Stimulated activated CD4-positive, alpha-beta T cell treated with anti-CD3 and anti-CD28 coated beads, Interleukin-12 subunit alpha, Interleukin-12 subunit beta, amount 100 ng/mL, for 24 hours (primary cell): ENCODE measurements around the gene PARP3.

Experiments
- DNase-seq, 2 experiments: peaks; one replicate each; pipeline ENCODE4 v3.0.0-alpha.2; 2020; ENCODE audit warnings: low read depth in 2 of 2

Gene PARP3

DNA sequence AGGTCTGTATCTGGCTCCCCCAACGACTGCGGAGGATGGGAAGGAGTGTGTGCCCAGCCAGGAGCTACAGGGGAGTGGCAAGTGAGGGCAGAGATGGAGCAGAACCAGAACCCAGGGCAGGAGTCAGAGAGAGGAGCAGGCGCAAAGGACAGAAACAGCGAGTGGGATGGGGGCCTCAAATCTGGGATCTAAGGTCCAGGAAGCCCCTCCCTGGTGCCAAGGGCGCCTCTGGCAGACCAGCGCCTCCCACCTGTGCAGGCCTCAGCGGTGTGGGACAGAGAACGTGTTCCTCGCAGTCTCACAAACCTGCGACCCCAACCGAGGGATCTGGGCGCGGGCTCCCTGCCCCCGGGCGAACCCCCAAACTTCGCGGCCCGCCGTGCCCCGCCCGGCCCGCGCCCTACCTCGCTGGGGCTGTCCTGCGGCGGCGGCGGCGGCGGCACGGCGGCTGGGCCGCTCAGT lies 24.8 kb downstream of the PARP3 start:
- no peak for DNase-seq

DNA sequence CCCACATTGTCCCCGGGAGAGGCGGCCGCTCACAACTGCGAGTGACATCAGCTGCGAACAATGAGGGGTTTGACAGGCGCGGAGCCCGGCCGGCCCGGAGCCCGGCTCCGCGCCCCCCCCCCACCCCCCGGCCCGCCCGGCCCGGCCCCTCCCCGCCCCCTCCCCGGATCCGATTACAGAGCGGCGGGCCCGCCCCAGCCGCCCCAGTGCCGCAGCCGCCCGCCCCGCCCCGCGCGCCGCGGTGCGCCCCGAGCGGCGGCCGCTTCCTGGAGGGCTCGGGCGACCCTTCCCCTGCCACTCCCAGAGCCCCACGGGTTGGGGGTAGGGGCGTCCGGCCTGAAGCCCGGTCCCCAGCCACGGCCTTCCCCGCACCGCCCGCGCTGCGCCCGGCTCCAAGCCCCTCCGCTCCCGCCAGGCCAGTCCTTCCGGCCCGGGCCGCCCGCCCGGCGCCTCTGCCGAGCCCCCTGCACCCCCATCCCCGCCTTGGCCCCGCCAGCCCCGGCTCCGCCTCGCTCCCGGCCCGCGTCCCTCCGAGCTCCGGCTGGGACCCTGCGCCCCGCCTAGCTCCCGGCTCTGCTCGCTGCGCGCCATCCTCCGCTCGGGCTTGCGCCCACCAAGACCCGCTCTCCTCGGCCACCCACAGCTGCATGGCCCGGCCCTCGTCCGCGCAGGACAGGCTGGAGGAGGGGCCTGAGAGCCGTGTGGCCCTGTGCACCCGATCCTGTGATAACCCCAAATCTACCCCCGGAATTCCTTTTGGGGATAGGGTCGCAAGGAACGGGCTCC lies 25.4 kb downstream of the PARP3 start, which contains the start of gene PCBP4:
TSS of gene PCBP4 (minus strand) at position 71 of the 786 bp plus-strand sequence. CDS start 6,214 bp downstream, outside the sequence.
- no peak for DNase-seq

DNA sequence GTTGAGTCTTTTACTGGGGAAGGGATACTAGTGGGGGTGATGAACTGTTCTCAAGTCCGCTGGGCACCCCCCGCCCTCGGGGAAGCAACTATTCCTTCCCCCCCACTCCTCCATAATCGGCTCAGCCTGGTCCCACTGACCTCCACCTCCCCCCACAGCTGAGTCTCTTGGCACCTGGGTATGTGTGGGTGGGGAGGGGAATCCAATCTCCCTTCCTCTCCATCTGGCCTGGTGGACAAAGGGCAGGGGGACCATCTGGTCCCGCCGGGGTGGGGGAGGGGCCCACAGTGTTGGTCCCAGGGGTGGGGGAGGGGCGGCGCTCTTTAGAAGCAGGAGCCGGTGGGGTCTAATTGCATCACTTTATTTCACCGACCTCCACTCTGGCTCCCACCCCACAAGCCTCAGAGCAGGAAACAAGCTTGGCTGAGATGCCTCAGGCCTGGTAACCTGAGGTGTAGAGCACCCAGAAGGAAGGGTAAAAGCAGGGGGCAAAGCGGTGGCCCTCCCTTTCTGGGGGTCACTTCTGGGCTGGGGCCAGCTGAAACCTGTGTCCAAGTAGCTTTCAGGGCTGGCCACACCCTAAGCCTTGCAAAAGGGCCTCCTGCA lies 26.1 kb downstream of the PARP3 start:
- no peak for DNase-seq

DNA sequence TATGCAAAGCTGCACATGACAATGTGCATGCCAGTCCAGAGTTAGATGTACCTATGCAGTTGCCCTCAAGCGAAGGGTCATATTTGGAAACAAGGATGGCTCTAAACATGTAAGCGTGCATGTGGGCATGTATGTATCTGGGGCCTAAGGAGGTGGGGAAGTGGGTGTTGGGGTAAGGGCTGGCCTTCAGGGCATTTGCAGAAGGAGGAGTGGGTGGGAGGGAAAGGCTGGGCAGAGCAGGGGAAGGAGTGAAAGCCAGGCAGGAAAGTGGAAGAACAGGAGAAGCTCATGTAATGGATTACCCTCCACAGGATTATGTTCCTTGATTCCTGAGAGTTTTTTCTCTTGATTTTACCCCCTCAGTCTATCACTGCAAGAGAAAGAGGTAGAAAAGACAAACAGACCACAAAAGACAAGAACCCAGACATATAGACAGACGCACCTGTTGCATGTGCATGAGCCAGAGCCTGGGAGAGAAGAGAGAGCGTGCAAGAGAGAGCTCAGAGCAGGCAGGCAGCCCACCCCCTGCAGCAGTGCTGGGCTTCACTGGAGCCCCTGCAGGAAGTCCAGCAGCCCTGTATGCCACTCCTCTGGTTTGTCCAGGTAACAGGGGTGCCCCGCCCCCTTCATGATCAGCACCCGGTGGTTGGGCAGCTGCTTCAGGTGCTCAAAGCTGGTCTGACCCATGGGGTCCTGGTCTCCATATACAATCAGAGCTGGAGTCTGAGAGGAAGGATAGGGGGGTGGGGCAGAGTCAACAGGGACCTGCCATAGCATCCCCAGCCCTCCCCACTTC lies 26.9 kb downstream of the PARP3 start:
- no peak for DNase-seq

DNA sequence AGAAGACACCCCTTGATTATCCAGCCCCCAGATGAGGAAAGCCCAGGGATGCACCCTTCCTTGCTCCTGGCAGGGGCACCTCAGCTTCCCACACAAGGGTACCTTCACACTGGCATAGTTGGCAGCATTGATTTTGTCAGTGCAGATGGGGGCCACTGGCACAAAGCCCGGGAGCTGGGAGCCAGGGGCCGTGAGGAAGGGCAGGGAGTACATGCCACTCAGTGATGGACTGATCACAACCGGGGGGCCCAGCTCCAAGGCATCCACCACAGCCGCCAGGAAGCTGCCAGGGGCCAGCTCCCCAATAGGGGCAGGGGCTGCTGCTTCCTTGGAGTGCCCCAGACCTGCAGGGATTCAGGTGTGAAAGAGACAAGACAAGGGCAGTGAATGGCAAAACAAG lies 27.7 kb downstream of the PARP3 start:
- DNase-seq: no peak

DNA sequence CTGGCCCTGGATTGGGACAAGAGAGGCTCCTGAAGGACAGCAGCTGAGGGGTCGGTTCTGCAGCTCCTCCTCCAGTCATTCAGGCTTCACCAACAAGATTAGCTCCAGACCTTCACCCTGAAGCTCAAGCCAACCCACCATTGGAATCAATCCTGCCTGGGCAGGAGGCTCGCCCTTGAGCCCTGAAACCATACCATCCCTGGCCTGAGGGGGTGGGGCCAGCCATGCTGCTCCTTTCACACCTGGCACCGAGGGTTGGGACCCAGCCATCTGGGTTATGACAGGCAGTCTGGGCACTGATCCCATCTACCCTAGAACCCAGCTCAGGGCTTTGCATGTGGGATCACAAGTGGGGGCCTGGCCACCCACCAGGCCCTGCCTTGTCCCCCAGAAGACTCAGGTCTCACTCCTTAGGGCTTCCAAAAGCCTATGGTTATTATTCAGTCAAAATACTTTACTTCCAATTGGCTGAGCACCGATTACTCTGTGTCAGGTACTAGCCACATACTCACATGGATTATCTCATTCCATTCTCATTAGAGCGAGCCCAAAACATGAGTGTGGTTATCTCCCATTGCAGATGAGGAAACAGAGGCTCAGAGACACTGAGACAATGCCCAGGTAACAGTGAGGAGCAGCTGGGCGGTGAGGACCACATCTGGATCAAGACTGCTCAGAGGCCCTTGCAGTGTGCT lies 28.6 kb downstream of the PARP3 start:
- no peak for DNase-seq

DNA sequence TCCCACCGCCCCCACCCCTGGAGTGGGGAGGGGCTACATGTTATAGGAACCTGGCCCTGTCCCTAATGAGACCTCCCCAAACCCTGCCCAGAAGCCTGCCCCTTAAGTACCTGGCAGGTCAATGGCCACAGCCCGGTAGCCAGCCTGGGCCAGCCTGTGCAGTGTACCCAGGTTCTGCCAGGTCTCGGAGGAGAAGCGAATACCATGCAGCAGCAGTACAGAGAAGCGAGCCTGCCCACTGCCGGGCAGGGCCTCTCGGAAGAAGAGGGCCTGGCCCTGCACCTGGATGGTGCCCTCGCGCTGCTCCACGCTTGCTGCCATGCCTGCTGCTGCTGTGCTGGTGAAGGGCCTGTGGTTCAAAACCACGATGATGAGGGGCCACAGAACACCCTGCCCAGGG lies 29.2 kb downstream of the PARP3 start:
- DNase-seq: no peak

DNA sequence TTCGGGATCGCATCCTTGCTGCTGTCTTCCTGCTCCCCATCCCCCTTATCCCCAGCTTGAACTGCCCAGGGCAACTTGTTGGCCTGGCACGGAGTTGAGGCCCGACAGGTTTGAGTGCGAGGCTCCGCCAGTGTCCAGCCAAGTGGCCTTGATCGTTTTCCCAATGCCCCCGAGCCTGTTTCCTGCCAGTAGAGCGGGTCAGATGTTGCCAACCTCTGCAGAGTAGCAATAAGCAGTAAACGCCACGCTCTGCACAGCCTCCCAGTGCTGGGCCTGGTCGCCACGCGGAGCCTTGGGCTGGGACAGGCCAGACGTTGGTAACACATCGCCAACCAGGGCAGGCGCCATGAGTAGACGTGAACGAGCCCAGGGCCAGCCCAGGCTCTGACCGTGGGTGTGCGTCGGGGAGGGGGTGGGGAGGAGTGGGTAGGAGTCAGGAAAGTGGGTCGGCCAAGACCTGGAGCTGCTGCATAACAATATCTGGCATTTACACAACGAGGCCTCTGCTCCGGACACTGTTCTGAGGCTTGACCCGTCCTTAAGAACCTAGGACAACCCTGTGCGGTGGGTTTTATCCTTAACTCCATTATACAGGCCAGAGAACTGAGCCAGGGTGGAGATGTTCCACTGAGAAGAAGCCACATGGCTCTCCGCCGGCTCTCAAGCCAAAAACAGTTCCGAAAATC lies 32.3 kb downstream of the PARP3 start:
- DNase-seq: no peak

DNA sequence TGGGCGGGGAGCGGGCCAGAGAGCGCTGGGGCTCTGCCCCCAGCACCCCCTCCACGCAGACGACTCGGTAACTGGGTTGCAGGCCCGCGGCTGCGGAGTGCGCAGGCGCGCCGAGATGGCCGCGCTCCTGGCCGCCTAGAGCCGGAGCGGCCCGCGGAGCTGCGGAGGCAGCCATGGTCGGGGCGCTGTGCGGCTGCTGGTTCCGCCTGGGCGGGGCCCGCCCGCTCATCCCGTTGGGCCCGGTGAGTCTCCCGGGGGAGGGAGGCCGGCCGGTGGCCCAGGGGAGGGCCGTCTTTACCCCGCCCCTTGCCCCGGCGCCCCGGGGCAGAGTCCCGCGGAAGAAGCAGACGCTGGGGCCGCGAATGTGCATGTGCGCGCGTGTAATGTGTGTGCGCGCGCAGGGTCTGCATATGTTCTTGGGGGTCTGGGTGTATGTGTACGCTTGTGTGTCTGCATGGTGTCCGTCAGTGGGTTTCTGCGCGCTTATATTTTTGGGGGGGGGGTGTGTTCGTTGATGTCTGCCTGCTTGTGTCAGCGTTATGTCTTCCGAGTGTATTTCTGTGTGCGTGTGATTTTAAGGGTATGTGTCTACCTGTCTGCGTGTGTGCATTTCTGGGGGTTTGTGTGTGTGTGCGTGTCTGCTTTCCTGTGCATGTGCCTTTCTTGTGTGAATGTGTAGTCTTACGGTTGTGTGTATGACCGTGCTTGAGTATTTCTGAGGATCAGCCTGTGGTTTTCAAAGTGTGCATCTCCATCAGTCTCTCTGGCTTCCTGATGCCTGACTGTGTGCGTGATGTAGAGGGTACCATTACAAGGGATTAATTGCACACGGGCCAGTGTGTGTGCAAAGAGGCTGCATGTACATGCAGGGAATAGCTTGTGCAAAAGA lies 33.0 kb downstream of the PARP3 start, which contains the start of gene ABHD14A:
TSS of gene ABHD14A (plus strand) at position 102 of the 889 bp plus-strand sequence. CDS start at position 174, 72 bp downstream.
- DNase-seq: peak in 1 of 2 experiments; percentile 60

DNA sequence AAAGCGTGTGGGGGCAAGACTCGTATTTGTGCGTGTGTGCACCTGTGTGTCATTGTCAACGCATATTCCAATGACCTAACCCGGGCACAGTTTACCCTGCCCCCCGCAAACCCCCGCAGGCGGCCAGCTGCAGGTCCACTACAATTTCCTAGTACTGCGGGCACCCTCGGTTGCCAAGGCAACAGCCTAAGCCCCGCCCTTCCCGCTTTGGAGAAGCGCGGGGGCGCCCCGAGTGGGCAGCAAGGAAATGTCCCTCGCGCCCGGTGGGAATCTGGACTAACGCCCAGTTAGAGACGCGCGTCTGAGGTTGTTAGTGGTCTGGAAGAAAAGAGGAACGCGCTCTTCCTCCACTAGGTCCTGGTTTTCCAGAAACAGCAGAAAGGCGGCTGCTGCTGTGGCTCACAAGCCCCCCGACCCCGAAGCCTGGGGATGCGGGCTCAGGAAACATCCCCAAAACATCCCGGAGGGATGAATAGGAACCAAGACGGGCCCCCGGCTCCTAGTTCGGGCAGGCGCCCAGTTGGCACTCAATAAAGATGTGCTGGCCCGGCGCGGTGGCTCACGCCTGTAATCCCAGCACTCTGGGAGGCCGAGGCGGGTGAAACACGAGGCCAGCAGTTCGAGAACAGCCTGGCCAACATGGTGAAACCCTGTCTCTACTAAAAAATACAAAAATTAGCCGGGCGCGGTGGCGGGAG lies 33.8 kb downstream of the PARP3 start:
- no peak for DNase-seq

DNA sequence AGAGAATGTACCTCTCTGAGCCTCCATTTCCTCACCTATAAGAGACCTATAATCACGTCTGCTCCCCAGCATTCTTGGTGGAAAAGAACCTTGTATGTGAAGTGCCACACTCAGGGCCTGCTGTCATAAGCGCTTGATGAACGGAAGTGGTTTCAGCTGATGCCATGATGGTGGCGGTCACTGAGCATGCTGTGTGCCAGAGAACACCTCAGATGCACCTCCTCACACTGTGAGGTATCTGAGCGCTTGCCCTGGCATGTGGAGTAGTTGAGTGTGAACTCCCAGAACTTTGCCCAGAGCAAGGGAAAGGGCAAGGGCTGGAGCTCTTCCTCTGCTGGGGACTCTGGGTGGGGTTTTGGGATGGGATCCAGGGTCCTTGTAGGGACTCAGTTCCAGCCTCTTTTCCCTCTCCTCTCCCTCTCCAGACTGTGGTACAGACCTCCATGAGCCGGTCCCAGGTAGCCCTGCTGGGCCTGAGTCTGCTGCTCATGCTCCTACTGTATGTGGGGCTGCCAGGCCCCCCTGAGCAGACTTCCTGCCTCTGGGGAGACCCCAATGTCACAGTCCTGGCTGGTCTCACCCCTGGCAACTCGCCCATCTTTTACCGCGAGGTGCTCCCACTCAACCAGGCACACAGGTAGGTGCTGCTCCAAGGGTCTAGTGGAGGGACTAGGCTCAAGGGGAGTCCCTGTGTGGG lies 35.4 kb downstream of the PARP3 start:
- no peak for DNase-seq

DNA sequence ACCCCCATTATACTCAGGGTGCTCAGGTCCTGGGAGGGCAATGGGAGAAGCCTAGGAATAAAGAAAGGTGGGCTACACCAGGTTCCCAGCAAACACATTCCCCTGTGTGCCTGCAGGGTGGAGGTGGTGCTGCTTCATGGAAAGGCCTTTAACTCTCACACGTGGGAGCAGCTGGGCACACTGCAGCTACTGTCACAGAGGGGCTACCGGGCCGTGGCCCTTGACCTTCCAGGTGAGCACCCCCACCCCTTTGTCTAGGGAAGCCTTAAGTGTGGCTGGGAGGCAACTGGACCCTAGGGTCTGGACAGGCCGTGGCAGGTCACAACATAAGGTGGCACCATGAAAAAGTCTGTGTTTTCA lies 36.0 kb downstream of the PARP3 start:
- DNase-seq: no peak

DNA sequence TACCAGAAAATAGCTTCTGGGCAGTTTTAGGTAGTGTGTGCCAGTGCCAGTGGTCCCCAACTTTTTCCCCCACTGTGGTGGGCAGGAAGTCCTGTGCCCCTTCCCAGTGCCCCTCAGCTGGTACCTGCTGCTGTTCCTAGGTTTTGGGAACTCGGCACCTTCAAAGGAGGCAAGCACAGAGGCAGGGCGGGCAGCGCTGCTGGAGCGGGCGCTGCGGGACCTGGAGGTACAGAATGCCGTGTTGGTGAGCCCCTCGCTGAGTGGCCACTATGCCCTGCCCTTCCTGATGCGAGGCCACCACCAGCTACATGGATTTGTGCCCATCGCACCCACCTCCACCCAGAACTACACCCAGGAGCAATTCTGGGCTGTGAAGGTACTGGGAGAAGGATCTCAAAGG lies 38.1 kb downstream of the PARP3 start:
- no peak for DNase-seq

DNA sequence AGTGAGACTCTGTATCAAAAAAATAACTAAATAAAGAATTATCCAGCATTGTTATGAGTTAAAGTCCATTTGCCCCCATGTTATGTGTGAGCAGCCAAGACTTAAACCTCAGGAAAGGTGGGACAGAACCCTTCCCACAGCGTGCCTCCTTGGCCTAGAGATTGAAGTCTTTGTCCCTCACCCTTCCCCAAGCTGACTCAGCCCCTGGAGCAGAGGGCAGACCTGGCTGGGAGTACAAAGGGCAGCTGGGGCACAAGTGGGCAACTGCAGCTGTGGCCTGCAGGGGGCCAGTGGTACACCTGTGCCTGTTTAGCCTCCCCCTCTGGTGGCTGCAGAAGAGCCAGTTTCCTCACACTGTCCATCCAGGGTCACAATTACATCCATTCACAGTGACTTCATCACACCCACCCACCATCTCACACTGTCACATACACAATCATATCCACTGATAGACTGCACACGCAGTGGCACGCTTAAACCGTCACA lies 40.2 kb downstream of the PARP3 start:
- DNase-seq: no peak

DNA sequence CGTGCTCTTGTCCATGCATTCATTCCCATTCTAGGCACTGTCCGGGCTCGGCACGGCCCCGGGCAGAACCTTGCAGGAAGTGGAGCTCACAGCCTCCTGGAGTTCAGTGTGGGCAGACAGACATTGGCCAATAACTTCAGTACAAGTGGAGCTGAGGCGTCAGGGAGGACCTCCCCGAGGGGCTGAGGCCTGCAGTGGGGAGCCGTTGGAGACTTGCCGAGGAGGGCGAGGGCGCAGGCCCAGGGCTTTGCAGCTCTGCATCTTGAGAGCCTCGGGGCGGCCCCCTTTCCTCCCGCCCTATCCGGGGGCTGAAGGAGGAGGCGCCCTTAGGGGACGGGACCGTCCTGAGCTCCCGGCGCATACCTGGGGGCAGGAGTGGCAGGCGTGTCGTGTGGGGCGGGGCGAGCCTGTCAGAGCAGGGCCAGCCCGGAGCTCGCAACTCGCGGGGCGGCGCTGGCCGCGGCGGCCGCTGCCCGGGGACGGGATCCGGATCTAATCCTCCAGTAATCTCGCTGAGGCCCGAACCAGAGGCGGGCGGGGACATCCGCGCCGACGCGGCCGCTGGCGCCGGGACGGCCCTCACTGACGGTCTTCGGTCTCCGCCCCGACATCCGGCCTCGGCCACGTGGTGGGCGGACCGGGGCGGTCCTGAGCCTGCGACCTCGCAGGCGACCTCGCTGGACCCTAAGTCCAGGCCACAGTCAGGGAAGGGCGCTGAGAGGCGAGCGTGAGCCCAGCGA lies 40.8 kb downstream of the PARP3 start, which contains the start of gene ACY1:
TSS of gene ACY1 (plus strand) at position 698 of the 740 bp plus-strand sequence. CDS start 530 bp downstream, outside the sequence.
- DNase-seq: peak; percentile 67 to 79

DNA sequence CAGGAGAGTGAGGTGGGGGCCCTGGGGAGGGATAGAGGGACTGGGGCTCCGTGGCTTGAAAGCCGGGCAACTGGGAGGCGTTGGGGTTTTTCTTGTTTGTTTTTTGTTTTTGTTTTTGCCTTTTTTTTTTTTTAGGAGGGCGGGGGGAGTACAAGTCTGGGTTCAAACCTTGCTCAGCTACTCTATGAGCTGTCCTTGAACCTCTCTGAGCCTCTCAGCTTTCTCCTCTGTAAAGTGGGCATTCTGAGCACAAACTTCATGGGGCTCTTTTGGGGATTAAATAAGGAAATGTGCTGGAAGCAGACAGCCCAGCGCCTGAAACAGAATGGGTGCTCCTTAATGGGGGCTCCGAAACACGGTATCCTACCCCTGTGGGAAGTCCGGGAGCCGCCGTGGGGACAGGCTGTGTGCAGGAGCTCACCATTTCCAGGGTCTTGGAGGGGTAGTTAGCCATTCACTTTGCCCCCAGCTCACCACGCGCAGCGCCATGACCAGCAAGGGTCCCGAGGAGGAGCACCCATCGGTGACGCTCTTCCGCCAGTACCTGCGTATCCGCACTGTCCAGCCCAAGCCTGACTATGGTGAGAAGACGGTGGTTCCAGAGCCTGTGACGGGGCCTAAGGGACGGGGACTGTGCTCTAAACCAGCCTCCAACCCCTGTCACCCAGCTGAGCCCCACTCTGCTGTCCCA lies 41.6 kb downstream of the PARP3 start:
- no peak for DNase-seq

DNA sequence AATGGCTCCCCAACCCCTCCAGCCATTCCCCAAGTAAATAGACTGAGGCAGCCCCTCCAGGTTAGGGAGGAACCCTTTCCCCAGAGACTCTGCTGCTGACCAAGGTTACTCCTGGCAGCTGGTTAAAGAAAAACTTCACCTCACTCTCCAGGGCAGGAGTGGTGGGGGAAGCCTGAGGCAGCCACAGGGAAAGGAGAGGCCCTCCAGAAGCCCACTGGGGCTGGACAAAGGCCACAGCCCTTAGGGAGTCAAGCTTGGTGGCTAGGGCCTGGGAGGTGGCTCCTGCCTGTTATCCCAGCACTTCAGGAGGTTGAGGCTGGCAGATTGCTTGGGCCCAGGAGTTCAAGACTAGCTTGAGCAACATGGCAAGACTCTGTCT lies 42.1 kb downstream of the PARP3 start:
- DNase-seq: no peak
